GM19455 (cell line): ENCODE measurements around the gene NAA30.

Source experiments
- ATAC-seq: cut with Tn5 transposase; IDR thresholded peaks from one replicate; pipeline ENCODE4 v1.9.1; 2021; ENCODE audit not compliant: unreplicated experiment

The NAA30 gene

GRCh38 chr14:57392830-57393229 is 2.4 kb downstream of the NAA30 start:
- no peak for ATAC-seq

GRCh38 chr14:57400556-57401494 is 10.4 kb downstream of the NAA30 start:
- no peak for ATAC-seq

GRCh38 chr14:57401501-57401900 is 11.1 kb downstream of the NAA30 start:
- ATAC-seq, result no peak

- no peak for ATAC-seq
Observed at GRCh38 chr14:57402173-57402852, 11.9 kb downstream of the NAA30 start.

- ATAC-seq, result no peak
Observed at GRCh38 chr14:57403521-57403864, 13.1 kb downstream of the NAA30 start.

- no peak for ATAC-seq
Observed at GRCh38 chr14:57405562-57405961, 15.2 kb downstream of the NAA30 start.

GRCh38 chr14:57408037-57408436 is 17.7 kb downstream of the NAA30 start:
- ATAC-seq, result no peak

- ATAC-seq, result no peak
Observed at GRCh38 chr14:57408634-57409033, 18.2 kb downstream of the NAA30 start.

GRCh38 chr14:57412341-57412740 is 22.0 kb downstream of the NAA30 start:
- ATAC-seq, result no peak

GRCh38 chr14:57413849-57414248 is 23.5 kb downstream of the NAA30 start:
- ATAC-seq, result no peak

GRCh38 chr14:57417228-57417627 is 26.8 kb downstream of the NAA30 start:
- no peak for ATAC-seq

- ATAC-seq, result no peak
Observed at GRCh38 chr14:57418999-57419398, 28.6 kb downstream of the NAA30 start.

- no peak for ATAC-seq
Observed at GRCh38 chr14:57420033-57420432, 29.6 kb downstream of the NAA30 start.

- no peak for ATAC-seq
Observed at GRCh38 chr14:57420986-57421385, 30.6 kb downstream of the NAA30 start.

- no peak for ATAC-seq
Observed at GRCh38 chr14:57435923-57436322, 45.5 kb downstream of the NAA30 start.

- ATAC-seq, result no peak
Observed at GRCh38 chr14:57461777-57462320, 71.5 kb downstream of the NAA30 start.

- no peak for ATAC-seq
Observed at GRCh38 chr14:57462551-57462950, 72.2 kb downstream of the NAA30 start.

- ATAC-seq, result peak; percentile 62
Observed at GRCh38 chr14:57464008-57464730, 73.8 kb downstream of the NAA30 start.
